MCF 10A (cell line): ENCODE results near the gene HTR3B. TPM values are rescaled to one million over a fixed set of nuclear protein-coding genes. Genes with fewer than 3 reads are reported as not detected.
"Not testable (repeated sequence)": the region's sequence is repeated elsewhere in the genome, so short reads cannot be mapped to it uniquely, and the experiment has no call there.

Source experiments
- BruUV-seq: library from RNA; stranded (reverse); fragments of 400-500 nt; replicated peaks from 2 replicates; lab custom pipeline; 2021; lab: Mats Ljungman, UMichigan
- CTCF ChIA-PET: fragments of 300-600 bp; sonication (Branson Sonifier 250); formaldehyde crosslinking; extraction: SDS; loops from one replicate; lab custom pipeline; 2021; ENCODE audit warnings: antibody characterized with exemption, inconsistent platforms; lab: Yijun Ruan, JAX
- POLR2A ChIA-PET: fragments of 300-600, 350-650 bp; sonication (Branson Sonifier 250); formaldehyde crosslinking; extraction: SDS; loops from one replicate; lab custom pipeline; 2020; ENCODE audit warnings: antibody characterized with exemption, inconsistent platforms; lab: Yijun Ruan, JAX
- DNase-seq: peaks from one replicate; pipeline ENCODE4 v3.0.0-alpha.2; 2018; ENCODE audit not compliant: unreplicated experiment
- H3K27ac Mint-ChIP-seq: one replicate; pipeline ENCODE4 v1.8.0; 2022; ENCODE audit warnings: mild to moderate bottlenecking, low read depth, mixed read lengths; ENCODE audit not compliant: unreplicated experiment
- H3K27me3 Mint-ChIP-seq: one replicate; pipeline ENCODE4 v1.8.0; 2022; ENCODE audit warnings: mixed read lengths; ENCODE audit not compliant: insufficient read depth, unreplicated experiment
- H3K36me3 Mint-ChIP-seq: one replicate; pipeline ENCODE4 v1.8.0; 2022; ENCODE audit warnings: mild to moderate bottlenecking, moderate library complexity, mixed read lengths; ENCODE audit not compliant: insufficient read depth, unreplicated experiment
- H3K4me1 Mint-ChIP-seq: one replicate; pipeline ENCODE4 v1.8.0; 2022; ENCODE audit warnings: mixed read lengths; ENCODE audit not compliant: insufficient read depth, unreplicated experiment
- H3K4me3 Mint-ChIP-seq: one replicate; pipeline ENCODE4 v1.8.0; 2022; ENCODE audit warnings: mild to moderate bottlenecking, moderate library complexity, mixed read lengths; ENCODE audit not compliant: unreplicated experiment
- H3K9me3 Mint-ChIP-seq: one replicate; pipeline ENCODE4 v1.8.0; 2022; ENCODE audit warnings: mixed read lengths; ENCODE audit not compliant: unreplicated experiment
- intact Hi-C: fragments of 100-400 bp; cut with micrococcal nuclease; formaldehyde crosslinking; loops from 2 replicates; pipeline ENCODE4 v1.14.1; 2022
- total RNA-seq: library from RNA; stranded (reverse); gene quantifications from 2 replicates; pipeline ENCODE4 v1.2.3, GENCODE V29; 2022
- TF ChIP-seq, protein P1 (sequence below): fragments of 200-600 bp; IDR thresholded peaks from one replicate; pipeline ENCODE4 v1.8.0; 2022; ENCODE audit warnings: antibody characterized with exemption, mild to moderate bottlenecking; ENCODE audit not compliant: unreplicated experiment

The HTR3B gene
- total RNA-seq, 1 experiment from 2014 or later = not detected

DNA sequence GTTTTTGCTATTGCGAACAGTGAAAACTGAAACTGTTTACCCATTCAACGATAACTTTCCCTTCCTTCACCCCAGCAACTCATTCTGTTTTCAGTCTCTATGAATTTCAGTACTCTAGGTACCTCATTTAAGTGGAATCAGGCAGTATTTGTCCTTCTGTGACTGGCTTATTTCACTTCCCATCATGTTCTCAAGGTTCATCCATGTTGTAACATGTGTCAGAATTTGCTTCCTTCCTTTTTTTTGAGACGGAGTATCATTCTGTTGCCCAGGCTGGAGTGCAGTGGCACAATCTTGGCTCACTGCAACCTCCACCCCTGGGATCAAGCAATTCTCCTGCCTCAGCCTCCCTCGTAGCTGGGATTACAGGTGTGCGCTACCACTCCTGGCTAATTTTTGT lies 23.7 kb downstream of the HTR3B start:
- DNase-seq = no peak
- no peak overlapping the region for H3K27ac Mint-ChIP-seq
- TF ChIP-seq, protein P1, sequence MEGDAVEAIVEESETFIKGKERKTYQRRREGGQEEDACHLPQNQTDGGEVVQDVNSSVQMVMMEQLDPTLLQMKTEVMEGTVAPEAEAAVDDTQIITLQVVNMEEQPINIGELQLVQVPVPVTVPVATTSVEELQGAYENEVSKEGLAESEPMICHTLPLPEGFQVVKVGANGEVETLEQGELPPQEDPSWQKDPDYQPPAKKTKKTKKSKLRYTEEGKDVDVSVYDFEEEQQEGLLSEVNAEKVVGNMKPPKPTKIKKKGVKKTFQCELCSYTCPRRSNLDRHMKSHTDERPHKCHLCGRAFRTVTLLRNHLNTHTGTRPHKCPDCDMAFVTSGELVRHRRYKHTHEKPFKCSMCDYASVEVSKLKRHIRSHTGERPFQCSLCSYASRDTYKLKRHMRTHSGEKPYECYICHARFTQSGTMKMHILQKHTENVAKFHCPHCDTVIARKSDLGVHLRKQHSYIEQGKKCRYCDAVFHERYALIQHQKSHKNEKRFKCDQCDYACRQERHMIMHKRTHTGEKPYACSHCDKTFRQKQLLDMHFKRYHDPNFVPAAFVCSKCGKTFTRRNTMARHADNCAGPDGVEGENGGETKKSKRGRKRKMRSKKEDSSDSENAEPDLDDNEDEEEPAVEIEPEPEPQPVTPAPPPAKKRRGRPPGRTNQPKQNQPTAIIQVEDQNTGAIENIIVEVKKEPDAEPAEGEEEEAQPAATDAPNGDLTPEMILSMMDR = no peak
- ChIA-PET POLR2A (no interaction called here), CTCF (no interaction called here)
- no peaks in the 10 kb centered on the region for H3K9me3 Mint-ChIP-seq
- H3K36me3 Mint-ChIP-seq = no peaks in the 10 kb centered on the region
- peaks cover 12% of the 10 kb centered on the region for H3K4me1 Mint-ChIP-seq
- H3K27me3 Mint-ChIP-seq = peaks cover 16% of the 10 kb centered on the region
- BruUV-seq = no TSS peak
- H3K4me3 Mint-ChIP-seq = no peak overlapping the region
- intact Hi-C loops = no loop called here

DNA sequence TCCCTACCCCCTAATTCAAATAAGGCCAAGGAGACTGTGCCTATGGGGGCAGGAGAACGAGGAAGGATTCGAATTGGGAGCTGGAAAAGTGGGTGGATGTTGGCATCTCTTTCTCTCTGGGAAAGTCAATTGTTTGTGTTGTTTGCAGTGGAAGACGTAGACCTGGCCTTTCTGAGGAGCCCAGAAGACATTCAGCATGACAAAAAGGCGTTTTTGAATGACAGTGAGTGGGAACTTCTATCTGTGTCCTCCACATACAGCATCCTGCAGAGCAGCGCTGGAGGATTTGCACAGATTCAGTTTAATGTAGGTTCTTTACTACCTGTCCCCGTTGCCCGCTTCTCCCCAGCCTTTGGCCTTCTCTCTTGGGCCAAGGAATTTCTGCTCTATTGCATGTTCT lies 28.2 kb downstream of the HTR3B start:
- Mint-ChIP-seq H3K27ac (no peak overlapping the region), H3K36me3 (no peaks in the 10 kb centered on the region), H3K27me3 (peaks cover 42% of the 10 kb centered on the region), H3K9me3 (no peaks in the 10 kb centered on the region), H3K4me3 (no peak overlapping the region), H3K4me1 (no peaks in the 10 kb centered on the region)
- DNase-seq = no peak
- intact Hi-C loops = no loop called here
- TF ChIP-seq, protein P1 = no peak
- POLR2A ChIA-PET = no interaction called here
- no TSS peak for BruUV-seq
- CTCF ChIA-PET = interaction anchor here (0.5 kb wide), 1 partner anchor 37 kb away, joined by 3 read pairs; no protein-coding TSS in a partner anchor

DNA sequence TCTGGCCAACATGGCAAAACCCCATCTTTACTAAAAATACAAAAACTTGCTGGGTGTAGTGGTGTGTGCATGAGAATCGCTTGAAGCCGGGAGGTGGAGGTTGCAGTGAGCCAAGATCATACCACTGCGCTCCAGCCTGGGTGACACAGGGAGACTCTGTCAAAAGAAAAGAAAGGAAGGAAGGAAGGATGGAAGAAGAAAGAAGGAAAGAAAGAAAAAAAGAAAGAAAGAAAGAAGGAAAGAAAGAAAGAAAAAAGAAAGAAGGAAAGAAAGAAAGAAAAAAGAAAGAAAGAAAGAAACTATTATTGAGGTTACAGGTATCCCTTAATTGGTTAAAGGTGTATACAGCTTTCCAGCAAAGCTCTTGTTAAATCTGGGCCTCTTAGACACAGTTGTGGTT lies 29.6 kb downstream of the HTR3B start:
- H3K27ac Mint-ChIP-seq, BruUV-seq, intact Hi-C loops, DNase-seq, H3K9me3 Mint-ChIP-seq, H3K36me3 Mint-ChIP-seq, POLR2A ChIA-PET, H3K4me1 Mint-ChIP-seq, H3K4me3 Mint-ChIP-seq: not testable (repeated sequence)
- peaks cover 48% of the 10 kb centered on the region for H3K27me3 Mint-ChIP-seq
- CTCF ChIA-PET = interaction anchor here (0.5 to 1.3 kb wide), 2 partner anchors 61 to 1006 kb away, joined by 3 read pairs; no protein-coding TSS in a partner anchor

DNA sequence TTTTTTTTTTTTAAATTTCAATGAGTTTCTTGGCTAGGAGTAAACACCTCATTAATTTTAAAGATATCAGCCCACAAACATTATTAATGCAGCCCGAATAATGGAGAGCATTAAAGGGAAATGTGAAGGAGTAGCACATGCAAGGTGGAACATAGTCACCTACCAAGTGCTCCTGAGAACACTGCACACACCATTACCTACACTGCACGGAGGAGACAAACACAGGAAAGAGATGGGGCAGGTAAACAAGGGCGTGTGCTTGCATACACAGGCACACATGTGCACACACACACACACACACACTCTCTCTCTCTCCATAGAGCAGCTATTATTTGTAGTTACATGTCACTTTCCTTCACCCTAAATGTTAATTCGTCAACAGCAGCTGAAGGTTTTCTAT lies 30.2 kb downstream of the HTR3B start:
- Mint-ChIP-seq H3K9me3 (no peaks in the 10 kb centered on the region), H3K27me3 (peaks cover 48% of the 10 kb centered on the region), H3K27ac (no peak overlapping the region), H3K36me3 (no peaks in the 10 kb centered on the region), H3K4me3 (no peak overlapping the region), H3K4me1 (no peaks in the 10 kb centered on the region)
- ChIA-PET CTCF (interaction anchor here (1.3 kb wide), 1 partner anchor 60 kb away, joined by 3 read pairs; no protein-coding TSS in a partner anchor), POLR2A (no interaction called here)
- no TSS peak for BruUV-seq
- DNase-seq = no peak
- intact Hi-C loops = no loop called here
- TF ChIP-seq, protein P1 = no peak
